T-helper 1 cell treated with Interleukin-12 subunit alpha and Interleukin-12 subunit beta and Interleukin-4 antibody, amounts not matched to agents 30 ng/mL and 1 ng/mL, for 36 hours (primary cell): ENCODE data around the gene TXNL4B. TPM values are rescaled to one million over a fixed set of nuclear protein-coding genes. Genes with fewer than 3 reads are reported as not detected.
"Not testable (repeated sequence)": the region's sequence is repeated elsewhere in the genome, so short reads cannot be mapped to it uniquely, and the experiment has no call there.

Source experiments
- intact Hi-C: fragments of 100-400 bp; cut with micrococcal nuclease; formaldehyde crosslinking; loops from one replicate; pipeline ENCODE4 v1.15.1; 2024
- total RNA-seq: library from RNA; stranded (reverse); gene quantifications from 2 replicates; pipeline ENCODE4 v1.2.3, GENCODE V29; 2022

Gene TXNL4B
- total RNA-seq, 1 donor from 2014 or later = 17.6 TPM

GRCh38 chr16:72076991-72077706, 16.3 kb downstream of the TXNL4B start:
- intact Hi-C loops = not testable (repeated sequence)

GRCh38 chr16:72075067-72075466, 18.4 kb downstream of the TXNL4B start:
- intact Hi-C loops = not testable (repeated sequence)

DNA sequence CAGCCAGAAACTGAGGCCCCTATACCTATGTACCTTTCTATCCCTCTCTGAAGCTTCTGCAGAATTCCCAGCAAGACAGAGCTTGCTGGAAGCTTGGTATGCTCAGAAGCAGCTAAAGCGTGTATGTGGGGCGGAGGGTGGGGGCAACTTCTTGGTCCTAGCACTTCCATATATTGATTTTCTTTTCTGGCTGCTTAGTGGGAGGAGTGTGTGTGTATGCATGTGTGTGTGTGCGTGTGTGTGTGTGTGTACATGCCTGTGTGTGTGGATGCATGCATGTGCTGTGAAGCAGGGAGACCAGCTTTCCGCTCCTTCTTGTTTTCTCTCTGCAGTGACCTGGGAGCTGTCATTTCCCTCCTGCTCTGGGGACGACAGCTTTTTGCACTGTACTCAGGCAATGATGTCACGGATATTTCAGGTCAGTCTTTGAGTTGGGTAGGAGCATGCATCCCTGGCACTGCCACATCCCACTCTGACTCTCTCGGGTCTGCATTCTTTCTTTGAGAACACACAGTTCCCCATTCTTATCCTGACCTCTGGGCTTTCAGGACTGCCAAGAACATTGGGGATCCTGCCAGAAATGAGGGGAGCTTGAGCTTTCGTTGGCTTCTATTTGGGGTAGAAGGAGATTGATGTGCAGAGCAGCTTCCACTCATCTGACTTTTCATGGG, 19.7 kb downstream of the TXNL4B start:
- intact Hi-C loops = no loop called here

DNA sequence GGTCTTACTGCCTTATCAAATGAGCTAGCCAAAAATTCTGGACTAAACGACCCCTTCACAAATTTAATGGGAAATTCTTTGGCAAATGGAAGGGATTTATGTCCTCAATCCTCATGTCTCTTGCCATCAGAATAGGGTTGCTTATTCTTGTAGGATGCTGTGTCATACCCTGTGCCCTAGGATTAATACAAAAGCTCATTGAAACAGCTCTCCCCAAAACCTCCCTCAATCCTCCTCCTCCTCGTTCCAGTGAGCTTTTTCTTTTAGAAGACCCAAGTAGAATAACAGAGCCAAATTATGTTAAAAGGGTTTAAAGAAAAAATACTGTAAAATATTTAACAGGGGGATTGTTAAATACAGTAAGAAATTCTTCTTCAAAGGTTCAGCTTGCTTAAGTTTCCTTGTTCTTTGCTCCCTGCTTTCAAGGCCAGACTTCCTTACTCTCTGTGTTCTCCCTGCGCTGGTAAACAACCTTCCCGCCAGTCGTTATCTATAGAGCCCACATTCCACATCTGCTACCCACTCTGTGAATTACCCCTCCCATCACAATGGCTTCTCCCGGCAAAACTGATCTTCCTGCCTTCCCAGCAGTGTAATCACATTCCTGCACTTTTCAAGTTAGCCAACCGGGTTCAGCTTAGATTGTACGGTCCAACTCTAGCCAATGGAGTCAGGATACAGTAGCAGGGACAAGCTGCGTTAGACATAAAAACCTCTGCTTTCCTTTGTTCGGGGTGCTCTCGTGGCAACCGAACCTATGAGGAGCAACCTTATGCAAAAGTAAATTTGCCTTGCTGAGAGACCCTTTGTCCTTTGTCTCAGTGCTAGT, 20.7 kb downstream of the TXNL4B start:
- intact Hi-C loops = no loop called here

GRCh38 chr16:72068930-72069329, 24.5 kb downstream of the TXNL4B start:
- intact Hi-C loops = no loop called here

DNA sequence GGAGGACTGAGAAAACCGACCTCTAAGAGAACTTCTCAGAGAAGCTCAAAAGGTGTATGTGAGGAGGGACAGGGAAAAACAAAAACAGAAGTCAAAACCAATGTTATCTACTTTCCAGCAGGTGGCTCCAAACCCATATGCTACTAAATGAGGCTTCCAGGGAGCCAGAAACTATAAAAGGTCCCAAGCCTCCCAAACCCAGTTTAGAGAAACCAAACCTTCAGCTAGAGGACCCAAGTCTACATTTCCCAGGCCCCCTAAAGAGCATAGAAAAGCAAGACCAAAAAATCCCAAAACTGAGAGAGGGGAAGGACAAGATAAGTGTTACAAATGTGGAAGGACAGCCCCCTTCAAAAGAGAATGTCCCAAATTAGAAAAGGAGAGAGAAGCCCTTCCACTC, 26.7 kb downstream of the TXNL4B start:
- intact Hi-C loops = loop anchor here (1.0 kb wide), 1 partner anchor 33 kb away; no protein-coding TSS in a partner anchor

DNA sequence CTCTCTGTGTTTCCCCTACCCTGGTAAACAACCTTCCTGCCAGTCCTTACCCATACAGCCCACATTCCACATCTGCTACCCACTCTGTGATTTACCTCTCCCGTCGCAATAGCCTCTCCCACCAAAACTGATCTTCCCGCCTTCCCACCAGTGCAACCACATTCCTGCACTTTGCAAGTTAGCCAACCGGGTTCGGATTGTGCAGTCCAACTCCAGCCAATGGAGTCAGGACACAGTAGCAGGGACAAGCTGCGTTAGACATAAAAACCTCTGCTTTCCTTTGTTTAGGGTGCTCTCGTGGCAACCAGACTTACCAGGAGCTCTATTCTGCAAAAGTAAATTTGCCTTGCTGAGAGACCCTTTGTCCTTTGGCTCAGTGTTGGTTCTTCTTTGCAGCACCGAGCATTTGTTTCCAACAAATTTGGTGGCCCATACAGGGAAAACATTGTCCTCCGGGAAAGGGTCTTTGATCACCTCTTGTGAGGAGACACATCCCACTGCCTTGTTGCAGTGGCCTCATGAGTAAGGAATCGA, 29.0 kb downstream of the TXNL4B start:
- intact Hi-C loops = no loop called here

GRCh38 chr16:72061564-72061963, 31.9 kb downstream of the TXNL4B start:
- intact Hi-C loops = no loop called here

DNA sequence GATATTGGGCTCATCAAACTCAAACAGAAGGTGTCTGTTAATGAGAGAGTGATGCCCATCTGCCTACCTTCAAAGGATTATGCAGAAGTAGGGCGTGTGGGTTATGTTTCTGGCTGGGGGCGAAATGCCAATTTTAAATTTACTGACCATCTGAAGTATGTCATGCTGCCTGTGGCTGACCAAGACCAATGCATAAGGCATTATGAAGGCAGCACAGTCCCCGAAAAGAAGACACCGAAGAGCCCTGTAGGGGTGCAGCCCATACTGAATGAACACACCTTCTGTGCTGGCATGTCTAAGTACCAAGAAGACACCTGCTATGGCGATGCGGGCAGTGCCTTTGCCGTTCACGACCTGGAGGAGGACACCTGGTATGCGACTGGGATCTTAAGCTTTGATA, 33.0 kb downstream of the TXNL4B start:
- intact Hi-C loops = no loop called here

DNA sequence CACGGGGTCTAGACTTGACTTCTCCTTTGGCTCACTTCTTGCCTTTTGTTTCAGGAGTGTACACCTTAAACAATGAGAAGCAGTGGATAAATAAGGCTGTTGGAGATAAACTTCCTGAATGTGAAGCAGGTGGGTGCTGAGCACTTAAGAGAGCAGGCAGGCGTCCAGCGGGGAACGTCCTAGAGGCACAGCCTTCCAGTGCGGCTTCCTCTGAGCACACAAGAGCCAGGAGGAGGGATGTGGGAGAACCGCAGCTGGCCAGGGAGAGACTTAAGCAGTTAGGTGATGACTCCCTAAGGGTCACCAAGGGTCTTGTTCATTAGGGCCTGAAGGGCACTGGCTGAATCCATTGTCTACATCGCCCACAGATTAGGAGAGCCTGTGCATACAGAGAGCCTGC, 34.4 kb downstream of the TXNL4B start:
- intact Hi-C loops = not testable (repeated sequence)

DNA sequence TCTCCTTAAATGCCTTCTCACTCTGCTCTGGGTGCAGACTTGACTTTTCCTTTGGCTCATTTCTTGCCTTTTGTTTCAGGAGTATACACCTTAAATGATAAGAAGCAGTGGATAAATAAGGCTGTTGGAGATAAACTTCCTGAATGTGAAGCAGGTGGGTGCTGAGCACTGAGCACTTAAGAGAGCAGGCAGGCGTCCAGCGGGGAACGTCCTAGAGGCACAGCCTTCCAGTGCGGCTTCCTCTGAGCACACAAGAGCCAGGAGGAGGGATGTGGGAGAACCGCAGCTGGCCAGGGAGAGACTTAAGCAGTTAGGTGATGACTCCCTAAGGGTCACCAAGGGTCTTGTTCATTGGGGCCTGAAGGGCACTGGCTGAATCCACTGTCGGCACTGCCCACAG, 36.1 kb downstream of the TXNL4B start:
- intact Hi-C loops = not testable (repeated sequence)

DNA sequence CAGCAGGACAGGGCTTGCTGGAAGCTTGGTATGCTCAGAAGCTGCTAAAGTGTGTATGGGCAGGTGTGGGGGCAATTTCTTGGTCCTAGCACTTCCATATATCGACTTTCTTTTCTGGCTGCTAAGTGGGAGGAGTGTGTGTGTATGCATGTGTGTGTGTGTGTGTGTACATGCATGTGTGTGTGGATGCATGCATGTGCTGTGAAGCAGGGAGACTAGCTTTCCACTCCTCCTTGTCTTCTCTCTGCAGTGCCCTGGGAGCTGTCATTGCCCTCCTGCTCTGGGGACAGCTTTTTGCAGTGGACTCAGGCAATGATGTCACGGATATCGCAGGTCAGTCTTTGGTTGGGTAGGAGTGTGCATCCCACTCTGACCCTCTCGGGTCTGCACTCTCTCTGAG, 37.5 kb downstream of the TXNL4B start:
- intact Hi-C loops = no loop called here

GRCh38 chr16:72054254-72054847, 39.1 kb downstream of the TXNL4B start, which contains the start of gene HP:
Gene HP, plus strand, starts transcription at chr16:72054505. Its CDS starts 148 bp downstream, at chr16:72054653.
- intact Hi-C loops = not testable (repeated sequence)

- intact Hi-C loops = no loop called here
Measured at GRCh38 chr16:72051818-72052217, 41.6 kb downstream of the TXNL4B start.

GRCh38 chr16:72050769-72051464, 42.5 kb downstream of the TXNL4B start:
- intact Hi-C loops = no loop called here

DNA sequence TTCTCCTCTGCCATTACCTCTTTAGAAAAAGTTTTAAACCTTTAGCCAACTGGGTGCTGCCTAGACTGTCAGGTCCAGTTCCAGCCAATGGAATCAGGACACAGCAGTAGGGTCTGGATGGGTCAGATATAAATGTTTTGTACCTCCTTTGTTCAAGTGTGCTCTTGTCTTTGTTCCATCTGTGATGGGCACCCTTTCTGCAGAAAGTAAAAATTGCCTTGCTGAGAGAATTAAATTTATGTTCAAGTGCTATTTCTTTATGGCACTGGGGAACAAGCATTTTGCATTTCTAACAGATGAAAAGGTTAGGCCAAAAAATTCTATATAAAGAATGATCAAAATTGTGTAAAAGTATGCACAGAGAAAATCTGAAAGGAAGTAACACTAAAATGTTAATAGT, 44.3 kb downstream of the TXNL4B start:
- intact Hi-C loops = no loop called here

DNA sequence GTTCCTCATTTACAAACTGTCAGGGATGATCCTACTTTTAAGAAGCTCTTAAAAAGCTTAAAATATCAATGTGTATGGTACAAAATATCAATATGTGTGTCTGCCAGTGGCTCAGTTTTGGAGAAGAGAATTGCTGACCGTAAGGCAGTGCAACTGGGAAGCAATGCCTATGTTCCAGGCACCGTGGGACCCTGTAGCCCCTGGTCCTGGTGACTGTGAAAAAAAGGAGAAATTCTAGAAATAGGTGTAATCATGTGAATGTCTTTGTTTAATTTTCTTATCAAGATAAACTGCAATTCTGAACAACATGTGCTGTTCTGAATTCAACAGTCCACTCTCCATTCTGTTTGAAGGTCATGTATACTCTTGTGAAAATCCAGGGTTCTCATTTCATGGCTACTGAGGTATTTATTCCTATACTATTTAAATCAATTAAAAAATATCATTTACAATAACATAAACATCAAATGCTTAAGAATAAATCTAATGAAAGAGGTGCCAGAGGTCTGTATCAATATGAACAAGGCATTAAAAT, 48.5 kb downstream of the TXNL4B start:
- intact Hi-C loops = no loop called here

DNA sequence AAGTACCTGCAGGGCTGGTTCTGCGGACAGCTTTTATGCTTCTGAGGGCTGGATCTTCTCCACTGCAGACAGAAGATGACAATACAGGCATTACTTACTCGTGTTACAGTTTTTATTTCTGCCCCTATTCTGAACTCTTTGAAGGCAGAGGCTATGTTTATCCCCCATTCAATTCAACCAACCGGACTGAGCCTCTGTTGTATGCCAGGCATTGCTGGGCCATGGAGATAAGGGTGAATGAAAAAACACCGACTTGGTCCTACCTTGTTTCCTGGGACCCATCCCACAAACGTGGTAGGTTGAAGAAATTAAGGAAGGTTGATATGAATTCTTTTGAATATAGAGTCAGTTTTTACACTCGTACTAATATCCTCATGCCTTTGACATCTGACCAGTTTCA, 49.1 kb downstream of the TXNL4B start:
- intact Hi-C loops = no loop called here

DNA sequence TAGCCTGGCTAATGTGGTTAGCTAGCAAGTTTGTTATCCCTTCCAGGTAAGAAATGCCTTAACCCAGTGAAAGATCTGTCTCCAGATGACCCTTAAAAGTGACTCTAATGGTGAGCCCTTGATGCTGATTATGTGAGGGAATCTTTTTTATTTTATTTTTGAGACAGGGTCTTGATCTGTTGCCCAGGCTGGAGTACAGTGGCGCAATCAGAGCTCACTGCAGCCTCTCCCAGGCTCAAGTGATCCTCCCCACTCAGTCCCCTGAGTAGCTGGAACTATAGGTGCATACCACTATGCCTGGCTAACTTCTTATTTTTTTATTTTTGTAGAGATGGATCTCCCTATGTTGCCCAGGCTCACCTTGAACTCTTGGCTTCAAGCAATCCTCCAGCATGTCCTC, 49.9 kb downstream of the TXNL4B start:
- intact Hi-C loops = no loop called here

GRCh38 chr16:72043058-72043457, 50.4 kb downstream of the TXNL4B start:
- intact Hi-C loops = no loop called here
